ENCODE measurements around the gene IDI2. TPM values are rescaled to one million over a fixed set of nuclear protein-coding genes. Genes with fewer than 3 reads are reported as not detected.

Gene IDI2
- total and polyA plus RNA-seq, 2 donors (not counting 1 experiment from before 2014, with no cell fraction given), result not detected

- no peak overlapping the region for H2AFZ ChIP-seq (ENCODE audit: low read length)
- H4K20me1 ChIP-seq (ENCODE audit: control insufficient read depth, extremely low read depth, insufficient read depth, low read length), result no peaks in the 10 kb centered on the region
- no peaks in the 10 kb centered on the region for H3K9me3 ChIP-seq (ENCODE audit: control insufficient read depth, insufficient read depth, low read depth, low read length)
- H3K4me1 ChIP-seq (ENCODE audit: control insufficient read depth, extremely low read depth, insufficient read depth, low read length), result peaks cover 4% of the 10 kb centered on the region
- no peak for DNase-seq (ENCODE audit: low read depth in 2 of 2)
- TF ChIP-seq CTCF (conservative IDR thresholded peaks at IDR 0.05 in 1 of 2, IDR thresholded peaks at IDR 0.05 in 1 of 2; ENCODE audit: low read depth in 1 of 2, low read length in 2 of 2) (no peak), EZH2 (IDR thresholded peaks at IDR 0.05; ENCODE audit: low read length, missing control alignments) (no peak)
- no peak overlapping the region for H3K9ac ChIP-seq (ENCODE audit: insufficient read depth, low read length)
- no peaks in the 10 kb centered on the region for H3K79me2 ChIP-seq (ENCODE audit: control insufficient read depth, insufficient read depth, low read length)
- no peak overlapping the region for H3K4me3 ChIP-seq (replicated peaks in 1 of 4; ENCODE audit: control extremely low read depth in 1 of 4, insufficient read depth in 1 of 4, low read depth in 3 of 4, low read length in 4 of 4)
- H3K27ac ChIP-seq (ENCODE audit: insufficient read depth, low read length), result no peak overlapping the region
- no peak overlapping the region for H3K4me2 ChIP-seq (ENCODE audit: extremely low read depth, insufficient read depth, low read length)
- no peaks in the 10 kb centered on the region for H3K36me3 ChIP-seq (ENCODE audit: control insufficient read depth, insufficient read depth, low read length)
- no peaks in the 10 kb centered on the region for H3K27me3 ChIP-seq (ENCODE audit: control insufficient read depth, insufficient read depth, low read length)
Measured at GRCh38 chr10:974785-975074, 50.9 kb downstream of the IDI2 start.

- Histone ChIP-seq H4K20me1 (ENCODE audit: control insufficient read depth, extremely low read depth, insufficient read depth, low read length) (no peaks in the 10 kb centered on the region), H3K27ac (ENCODE audit: insufficient read depth, low read length) (no peak overlapping the region), H3K9ac (ENCODE audit: insufficient read depth, low read length) (no peak overlapping the region), H3K4me1 (ENCODE audit: control insufficient read depth, extremely low read depth, insufficient read depth, low read length) (peaks cover 4% of the 10 kb centered on the region), H3K4me3 (replicated peaks in 1 of 4; ENCODE audit: control extremely low read depth in 1 of 4, insufficient read depth in 1 of 4, low read depth in 3 of 4, low read length in 4 of 4) (no peak overlapping the region), H3K79me2 (ENCODE audit: control insufficient read depth, insufficient read depth, low read length) (no peaks in the 10 kb centered on the region), H2AFZ (ENCODE audit: low read length) (no peak overlapping the region), H3K9me3 (ENCODE audit: control insufficient read depth, insufficient read depth, low read depth, low read length) (no peaks in the 10 kb centered on the region), H3K36me3 (ENCODE audit: control insufficient read depth, insufficient read depth, low read length) (no peaks in the 10 kb centered on the region), H3K4me2 (ENCODE audit: extremely low read depth, insufficient read depth, low read length) (no peak overlapping the region), H3K27me3 (ENCODE audit: control insufficient read depth, insufficient read depth, low read length) (no peaks in the 10 kb centered on the region)
- DNase-seq (ENCODE audit: low read depth in 2 of 2), result peak in 1 of 2 donors; percentile 40
- TF ChIP-seq CTCF (conservative IDR thresholded peaks at IDR 0.05 in 1 of 2, IDR thresholded peaks at IDR 0.05 in 1 of 2; ENCODE audit: low read depth in 1 of 2, low read length in 2 of 2), result no peak
- no peak for TF ChIP-seq EZH2 (IDR thresholded peaks at IDR 0.05; ENCODE audit: low read length, missing control alignments)
Measured at GRCh38 chr10:974038-974784, 51.4 kb downstream of the IDI2 start.

GRCh38 chr10:972763-973162, 52.9 kb downstream of the IDI2 start:
- Histone ChIP-seq H3K9me3 (ENCODE audit: control insufficient read depth, insufficient read depth, low read depth, low read length) (no peaks in the 10 kb centered on the region), H3K4me1 (ENCODE audit: control insufficient read depth, extremely low read depth, insufficient read depth, low read length) (peaks cover 4% of the 10 kb centered on the region), H3K79me2 (ENCODE audit: control insufficient read depth, insufficient read depth, low read length) (no peaks in the 10 kb centered on the region), H3K27me3 (ENCODE audit: control insufficient read depth, insufficient read depth, low read length) (no peaks in the 10 kb centered on the region), H3K4me3 (replicated peaks in 1 of 4; ENCODE audit: control extremely low read depth in 1 of 4, insufficient read depth in 1 of 4, low read depth in 3 of 4, low read length in 4 of 4) (no peak overlapping the region), H4K20me1 (ENCODE audit: control insufficient read depth, extremely low read depth, insufficient read depth, low read length) (no peaks in the 10 kb centered on the region), H3K9ac (ENCODE audit: insufficient read depth, low read length) (no peak overlapping the region), H3K4me2 (ENCODE audit: extremely low read depth, insufficient read depth, low read length) (no peak overlapping the region), H3K36me3 (ENCODE audit: control insufficient read depth, insufficient read depth, low read length) (no peaks in the 10 kb centered on the region), H2AFZ (ENCODE audit: low read length) (no peak overlapping the region), H3K27ac (ENCODE audit: insufficient read depth, low read length) (no peak overlapping the region)
- DNase-seq (ENCODE audit: low read depth in 2 of 2), result no peak
- TF ChIP-seq CTCF (conservative IDR thresholded peaks at IDR 0.05 in 1 of 2, IDR thresholded peaks at IDR 0.05 in 1 of 2; ENCODE audit: low read depth in 1 of 2, low read length in 2 of 2) (no peak), EZH2 (IDR thresholded peaks at IDR 0.05; ENCODE audit: low read length, missing control alignments) (no peak)
